Renal cortical epithelial cell (primary cell): ENCODE data around the gene CFAP57. TPM values are rescaled to one million over a fixed set of nuclear protein-coding genes. Genes with fewer than 3 reads are reported as not detected.

Experiments
- DNase-seq: peaks from one replicate; pipeline ENCODE4 v3.0.0-alpha.2; 2011; ENCODE audit warnings: low read depth
- total RNA-seq: library from RNA; depleted of rRNA; stranded (reverse); fragments of >200 nt; gene quantifications from 2 replicates; pipeline ENCODE4 v1.2.3, GENCODE V29; 2014

Gene CFAP57
- total RNA-seq, 1 donor from 2014 or later, result 3.9 TPM

DNA sequence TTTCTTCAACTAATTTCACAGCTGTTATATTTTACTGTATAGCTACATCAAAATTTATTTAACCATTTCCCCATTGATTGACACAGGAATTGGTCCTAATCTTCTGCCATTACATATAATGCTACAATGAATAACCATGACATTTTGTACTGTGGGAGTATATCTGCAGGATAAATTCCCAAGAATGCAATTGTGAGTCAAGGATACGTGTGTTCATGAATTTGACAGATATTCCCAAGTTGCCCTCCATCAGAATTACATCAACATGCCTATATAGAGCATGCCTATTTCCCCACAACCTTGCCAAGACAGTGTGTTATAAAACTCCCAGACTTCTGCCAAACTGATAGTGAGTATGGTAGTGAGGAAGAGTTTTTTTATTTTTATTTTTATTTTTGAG, 125.9 kb downstream of the CFAP57 start:
- no peak for DNase-seq

GRCh38 chr1:43299101-43299500, 127.0 kb downstream of the CFAP57 start:
- DNase-seq, result no peak

- no peak for DNase-seq
Measured at GRCh38 chr1:43300378-43301094, 128.4 kb downstream of the CFAP57 start, which contains the start of gene TIE1. TSS of gene TIE1 (plus strand) at chr1:43300982. CDS start at chr1:43301072, 90 bp downstream.

GRCh38 chr1:43302201-43302600, 130.1 kb downstream of the CFAP57 start:
- DNase-seq, result no peak

DNA sequence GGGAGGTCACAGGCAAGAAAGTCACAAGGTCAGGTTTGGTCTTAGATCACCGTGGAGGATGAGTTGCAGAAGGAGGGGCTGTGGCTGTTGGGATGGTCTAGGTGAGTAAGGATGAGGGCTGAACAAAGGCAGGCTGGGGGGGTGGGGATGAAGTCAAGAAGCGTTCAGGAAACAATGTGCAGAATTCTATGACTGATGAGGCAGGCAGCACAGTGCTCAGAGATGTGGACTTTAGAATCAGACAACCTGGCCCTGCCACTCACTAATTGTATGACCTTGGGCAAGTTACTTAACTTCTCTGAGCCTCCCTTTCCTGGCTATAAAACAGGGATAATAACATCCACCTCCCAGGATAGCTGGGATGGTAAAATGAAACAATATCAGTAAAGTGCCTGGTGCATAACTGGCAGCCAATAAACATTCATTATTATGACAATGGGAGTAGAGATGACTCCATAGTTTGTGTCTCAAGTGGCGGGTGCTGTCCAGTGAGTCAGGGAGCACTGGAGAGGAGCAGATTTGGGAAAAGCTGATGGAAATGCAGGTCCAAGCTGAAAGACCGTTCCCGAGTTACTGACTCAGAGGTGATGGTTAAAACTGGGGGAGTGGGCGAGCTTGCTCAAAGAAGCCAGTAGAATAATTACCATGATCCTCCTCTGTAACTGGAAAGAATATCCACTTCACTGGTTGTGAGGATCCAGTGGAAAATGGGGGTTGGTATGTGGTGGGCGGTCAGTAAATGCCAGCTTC, 130.8 kb downstream of the CFAP57 start:
- DNase-seq, result peak; percentile 27

DNA sequence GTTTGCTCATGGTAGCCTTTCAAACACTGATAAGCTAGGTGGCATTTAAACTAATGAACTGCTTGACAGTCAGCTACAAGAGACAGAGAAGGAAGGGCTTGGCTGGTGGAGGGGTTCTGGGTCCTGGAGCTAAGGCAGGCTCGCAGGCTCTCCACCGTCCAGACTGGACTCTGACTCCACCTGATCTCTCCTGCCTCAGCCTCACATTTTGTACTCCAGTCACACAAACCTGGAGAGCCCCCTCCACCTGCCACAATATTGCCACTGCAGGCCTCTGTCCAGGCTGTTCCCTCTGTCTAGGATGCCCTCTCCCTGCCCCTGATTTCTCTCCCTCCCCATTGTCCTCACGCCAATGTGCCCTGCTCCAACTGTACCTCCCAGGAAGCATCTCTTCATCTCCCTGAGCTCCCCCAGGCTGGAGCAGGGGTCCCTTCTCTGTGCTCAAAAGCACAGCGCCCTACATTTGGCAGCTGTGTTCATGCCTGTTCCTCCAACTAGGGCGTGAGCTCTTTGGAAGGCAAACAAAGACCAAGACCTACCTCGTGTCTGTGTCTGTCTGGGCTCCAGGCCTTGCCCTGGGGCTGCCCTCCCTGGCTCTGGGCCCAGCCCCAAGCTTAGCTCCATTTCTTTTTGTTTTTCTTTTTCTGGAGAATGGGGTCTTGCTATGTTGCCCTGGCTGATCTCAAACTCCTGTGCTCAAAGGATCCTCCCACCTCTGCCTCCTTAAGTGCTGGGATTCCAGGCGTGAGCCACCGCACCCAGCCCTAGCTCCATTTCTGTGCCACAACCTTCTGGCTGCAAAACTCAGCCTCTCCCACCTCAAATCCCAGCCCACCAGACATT, 131.6 kb downstream of the CFAP57 start:
- no peak for DNase-seq

Other genes with a start within 250 kb of the CFAP57 start
- gene SLC2A1, start 213.5 kb upstream of the CFAP57 start, total RNA-seq, result 413 and 578 TPM in 2 replicates
- 70.9 and 91.5 TPM in 2 replicates for gene EBNA1BP2, start within 50 bp of the CFAP57 start, total RNA-seq
- gene TMEM125, start 97.7 kb downstream of the CFAP57 start, total RNA-seq, result 3.9 and 12.0 TPM in 2 replicates
- gene C1orf210, start 113.3 kb downstream of the CFAP57 start, total RNA-seq, result 0.15 and 3.0 TPM in 2 replicates
- 0.94 and 10.9 TPM in 2 replicates for gene TIE1, start 128.7 kb downstream of the CFAP57 start, total RNA-seq
- gene MPL, start 165.5 kb downstream of the CFAP57 start, total RNA-seq, result not detected in 2 replicates
- 2.1 and 42.5 TPM in 2 replicates for gene CDC20, start 186.7 kb downstream of the CFAP57 start, total RNA-seq
- 59.0 and 99.5 TPM in 2 replicates for gene ELOVL1, start 195.7 kb downstream of the CFAP57 start, total RNA-seq
- gene MED8, start 217.5 kb downstream of the CFAP57 start, total RNA-seq, result 40.2 and 59.4 TPM in 2 replicates
- gene SZT2, start 217.6 kb downstream of the CFAP57 start, total RNA-seq, result 6.6 and 28.5 TPM in 2 replicates